HS-27A (cell line): ENCODE results near the gene PNO1.

ENCODE experiments used
- DNase-seq: peaks from one replicate; pipeline ENCODE4 v3.0.0-alpha.2; 2012; ENCODE audit warnings: low read depth, missing footprints

Gene PNO1

GRCh38 chr2:68195096-68195495 lies 37.4 kb downstream of the PNO1 start:
- no peak for DNase-seq

GRCh38 chr2:68196120-68196716 lies 38.5 kb downstream of the PNO1 start:
- DNase-seq = no peak

GRCh38 chr2:68200157-68200787 lies 42.6 kb downstream of the PNO1 start:
- no peak for DNase-seq

- DNase-seq = no peak
Measured at GRCh38 chr2:68203587-68203986, 45.9 kb downstream of the PNO1 start.

GRCh38 chr2:68206793-68207192 lies 49.1 kb downstream of the PNO1 start:
- DNase-seq = no peak

- no peak for DNase-seq
Measured at GRCh38 chr2:68214381-68214780, 56.7 kb downstream of the PNO1 start.

- no peak for DNase-seq
Measured at GRCh38 chr2:68216454-68217310, 59.0 kb downstream of the PNO1 start.

- no peak for DNase-seq
Measured at GRCh38 chr2:68217729-68218128, 60.0 kb downstream of the PNO1 start.

- no peak for DNase-seq
Measured at GRCh38 chr2:68218343-68218901, 60.7 kb downstream of the PNO1 start.

- DNase-seq = no peak
Measured at GRCh38 chr2:68222287-68222686, 64.6 kb downstream of the PNO1 start.

GRCh38 chr2:68223419-68223818 lies 65.7 kb downstream of the PNO1 start:
- no peak for DNase-seq

GRCh38 chr2:68225119-68225632 lies 67.5 kb downstream of the PNO1 start:
- no peak for DNase-seq
